MCF 10A (cell line): Measurements from ENCODE around the gene HCN4. TPM values are rescaled to one million over a fixed set of nuclear protein-coding genes. Genes with fewer than 3 reads are reported as not detected.

ENCODE experiments used
- BruUV-seq: library from RNA; stranded (reverse); fragments of 400-500 nt; replicated peaks from 2 replicates; lab custom pipeline; 2021; lab: Mats Ljungman, UMichigan
- CTCF ChIA-PET: fragments of 300-600 bp; sonication (Branson Sonifier 250); formaldehyde crosslinking; extraction: SDS; loops from one replicate; lab custom pipeline; 2021; ENCODE audit warnings: antibody characterized with exemption, inconsistent platforms; lab: Yijun Ruan, JAX
- POLR2A ChIA-PET: fragments of 300-600, 350-650 bp; sonication (Branson Sonifier 250); formaldehyde crosslinking; extraction: SDS; loops from one replicate; lab custom pipeline; 2020; ENCODE audit warnings: antibody characterized with exemption, inconsistent platforms; lab: Yijun Ruan, JAX
- DNase-seq: peaks from one replicate; pipeline ENCODE4 v3.0.0-alpha.2; 2018; ENCODE audit not compliant: unreplicated experiment
- H3K27ac Mint-ChIP-seq: one replicate; pipeline ENCODE4 v1.8.0; 2022; ENCODE audit warnings: mild to moderate bottlenecking, low read depth, mixed read lengths; ENCODE audit not compliant: unreplicated experiment
- H3K27me3 Mint-ChIP-seq: one replicate; pipeline ENCODE4 v1.8.0; 2022; ENCODE audit warnings: mixed read lengths; ENCODE audit not compliant: insufficient read depth, unreplicated experiment
- H3K36me3 Mint-ChIP-seq: one replicate; pipeline ENCODE4 v1.8.0; 2022; ENCODE audit warnings: mild to moderate bottlenecking, moderate library complexity, mixed read lengths; ENCODE audit not compliant: insufficient read depth, unreplicated experiment
- H3K4me1 Mint-ChIP-seq: one replicate; pipeline ENCODE4 v1.8.0; 2022; ENCODE audit warnings: mixed read lengths; ENCODE audit not compliant: insufficient read depth, unreplicated experiment
- H3K4me3 Mint-ChIP-seq: one replicate; pipeline ENCODE4 v1.8.0; 2022; ENCODE audit warnings: mild to moderate bottlenecking, moderate library complexity, mixed read lengths; ENCODE audit not compliant: unreplicated experiment
- H3K9me3 Mint-ChIP-seq: one replicate; pipeline ENCODE4 v1.8.0; 2022; ENCODE audit warnings: mixed read lengths; ENCODE audit not compliant: unreplicated experiment
- CTCF ChIP-seq: fragments of 200-600 bp; IDR thresholded peaks from one replicate; pipeline ENCODE4 v1.8.0; 2022; ENCODE audit warnings: antibody characterized with exemption, mild to moderate bottlenecking; ENCODE audit not compliant: unreplicated experiment
- intact Hi-C: fragments of 100-400 bp; cut with micrococcal nuclease; formaldehyde crosslinking; loops from 2 replicates; pipeline ENCODE4 v1.14.1; 2022
- total RNA-seq: library from RNA; stranded (reverse); gene quantifications from 2 replicates; pipeline ENCODE4 v1.2.3, GENCODE V29; 2022

The HCN4 gene
- total RNA-seq, 1 experiment from 2014 or later, result not detected

GRCh38 chr15:73337187-73337586 is 31.6 kb downstream of the HCN4 start:
- peaks cover 43% of the 10 kb centered on the region for H3K27me3 Mint-ChIP-seq
- no peak overlapping the region for H3K4me3 Mint-ChIP-seq
- no peaks in the 10 kb centered on the region for H3K4me1 Mint-ChIP-seq
- H3K36me3 Mint-ChIP-seq, result no peaks in the 10 kb centered on the region
- ChIA-PET CTCF (no interaction called here), POLR2A (no interaction called here)
- no TSS peak for BruUV-seq
- no peak for TF ChIP-seq CTCF
- H3K27ac Mint-ChIP-seq, result no peak overlapping the region
- H3K9me3 Mint-ChIP-seq, result no peaks in the 10 kb centered on the region
- no peak for DNase-seq
- intact Hi-C loops, result no loop called here

GRCh38 chr15:73336756-73337155 is 32.0 kb downstream of the HCN4 start:
- no peak for TF ChIP-seq CTCF
- Mint-ChIP-seq H3K4me3 (no peak overlapping the region), H3K27ac (no peak overlapping the region), H3K9me3 (no peaks in the 10 kb centered on the region), H3K36me3 (no peaks in the 10 kb centered on the region), H3K4me1 (no peaks in the 10 kb centered on the region), H3K27me3 (peaks cover 41% of the 10 kb centered on the region)
- CTCF ChIA-PET, result no interaction called here
- DNase-seq, result no peak
- POLR2A ChIA-PET, result no interaction called here
- intact Hi-C loops, result no loop called here
- no TSS peak for BruUV-seq

GRCh38 chr15:73335471-73335870 is 33.3 kb downstream of the HCN4 start:
- H3K4me1 Mint-ChIP-seq, result no peaks in the 10 kb centered on the region
- H3K4me3 Mint-ChIP-seq, result no peak overlapping the region
- BruUV-seq, result no TSS peak
- POLR2A ChIA-PET, result interaction anchor here (0.7 kb wide), 1 partner anchor 10 kb away, joined by 5 read pairs; no protein-coding TSS in a partner anchor
- H3K27me3 Mint-ChIP-seq, result peaks cover 41% of the 10 kb centered on the region
- CTCF ChIA-PET, result interaction anchor here (1.1 kb wide), 1 partner anchor 94 kb away, joined by 8 read pairs; no protein-coding TSS in a partner anchor
- intact Hi-C loops, result no loop called here
- no peak for DNase-seq
- H3K9me3 Mint-ChIP-seq, result no peaks in the 10 kb centered on the region
- no peak overlapping the region for H3K27ac Mint-ChIP-seq
- no peak for TF ChIP-seq CTCF
- no peaks in the 10 kb centered on the region for H3K36me3 Mint-ChIP-seq

- no peaks in the 10 kb centered on the region for H3K4me1 Mint-ChIP-seq
- ChIA-PET POLR2A (interaction anchor here (0.7 kb wide), 1 partner anchor 9 kb away, joined by 5 read pairs; no protein-coding TSS in a partner anchor), CTCF (interaction anchor here (1.1 kb wide), 1 partner anchor 94 kb away, joined by 8 read pairs; no protein-coding TSS in a partner anchor)
- no peak overlapping the region for H3K4me3 Mint-ChIP-seq
- H3K36me3 Mint-ChIP-seq, result no peaks in the 10 kb centered on the region
- no peaks in the 10 kb centered on the region for H3K9me3 Mint-ChIP-seq
- BruUV-seq, result no TSS peak
- intact Hi-C loops, result no loop called here
- H3K27me3 Mint-ChIP-seq, result peaks cover 41% of the 10 kb centered on the region
- TF ChIP-seq CTCF, result no peak
- H3K27ac Mint-ChIP-seq, result no peak overlapping the region
- DNase-seq, result no peak
These were observed 33.7 kb downstream of the HCN4 start for GRCh38 chr15:73335026-73335425.
